Left kidney (tissue), 8 donors: ENCODE data around the gene MRPL34. TPM values are rescaled to one million over a fixed set of nuclear protein-coding genes. Genes with fewer than 3 reads are reported as not detected.
A peak's percentile ranks its signal among the peaks of the same experiment; 100 is the strongest.
"Not testable (repeated sequence)": the region's sequence is repeated elsewhere in the genome, so short reads cannot be mapped to it uniquely, and the experiment has no call there.

Source experiments
- DNase-seq: peaks from one replicate; pipeline ENCODE4 v3.0.0-alpha.2; 2013
- long read RNA-seq, 8 donors: transcript quantifications; one replicate each; lab custom pipeline, GENCODE V29; 2026
- polyA plus RNA-seq: library from polyadenylated mRNA; unstranded; fragments of 120-200 nt; gene quantifications from one replicate; pipeline ENCODE4 v1.2.1, GENCODE V29; 2013; ENCODE audit not compliant: insufficient read length

The MRPL34 gene
- polyA plus RNA-seq, result 43.5 TPM
- long read RNA-seq, donor 1, transcript MRPL34-201 (2 exons, 968 nt), result major isoform, 78 of 80 reads
- long read RNA-seq, donor 1, partial matches to known transcripts, result 0 of 80 reads
- long read RNA-seq, donor 1, other reads (novel, unspliced or antisense), result 0 of 80 reads
- long read RNA-seq, donor 2, transcript MRPL34-201 (2 exons, 968 nt), result major isoform, 46 of 49 reads
- long read RNA-seq, donor 2, partial matches to known transcripts, result 0 of 49 reads
- long read RNA-seq, donor 2, other reads (novel, unspliced or antisense), result 0 of 49 reads
- long read RNA-seq, donor 3, transcript MRPL34-201 (2 exons, 968 nt), result major isoform, 46 of 48 reads
- long read RNA-seq, donor 3, partial matches to known transcripts, result 0 of 48 reads
- long read RNA-seq, donor 3, other reads (novel, unspliced or antisense), result 0 of 48 reads
- long read RNA-seq, donor 4, transcript MRPL34-201 (2 exons, 968 nt), result major isoform, 9 of 37 reads
- long read RNA-seq, donor 4, partial matches to known transcripts, result 27 of 37 reads
- long read RNA-seq, donor 4, other reads (novel, unspliced or antisense), result 0 of 37 reads
- long read RNA-seq, donor 5, transcript MRPL34-201 (2 exons, 968 nt), result major isoform, 104 of 104 reads
- long read RNA-seq, donor 5, partial matches to known transcripts, result 0 of 104 reads
- long read RNA-seq, donor 5, other reads (novel, unspliced or antisense), result 0 of 104 reads
- long read RNA-seq, donor 6, transcript MRPL34-201 (2 exons, 968 nt), result major isoform, 66 of 66 reads
- long read RNA-seq, donor 6, partial matches to known transcripts, result 0 of 66 reads
- long read RNA-seq, donor 6, other reads (novel, unspliced or antisense), result 0 of 66 reads
- long read RNA-seq, donor 7, transcript MRPL34-201 (2 exons, 968 nt), result major isoform, 104 of 106 reads
- long read RNA-seq, donor 7, partial matches to known transcripts, result 0 of 106 reads
- long read RNA-seq, donor 7, other reads (novel, unspliced or antisense), result 0 of 106 reads
- long read RNA-seq, donor 8, transcript MRPL34-201 (2 exons, 968 nt), result major isoform, 38 of 38 reads
- long read RNA-seq, donor 8, partial matches to known transcripts, result 0 of 38 reads
- long read RNA-seq, donor 8, other reads (novel, unspliced or antisense), result 0 of 38 reads

GRCh38 chr19:17305517-17306284 lies at the start of gene MRPL34:
Gene MRPL34, plus strand, starts transcription at chr19:17305872. Its CDS starts 21 bp downstream, at chr19:17305893.
- DNase-seq, result peak; percentile 98

- DNase-seq, result no peak
Observed at GRCh38 chr19:17256130-17256529, 49.5 kb upstream of the MRPL34 start.

GRCh38 chr19:17259118-17259780 lies 46.4 kb upstream of the MRPL34 start:
- DNase-seq, result no peak

- DNase-seq, result no peak
Observed at GRCh38 chr19:17259934-17260333, 45.7 kb upstream of the MRPL34 start.

- no peak for DNase-seq
Observed at GRCh38 chr19:17260842-17261325, 44.8 kb upstream of the MRPL34 start.

- no peak for DNase-seq
Observed at GRCh38 chr19:17262557-17262956, 43.1 kb upstream of the MRPL34 start.

- no peak for DNase-seq
Observed at GRCh38 chr19:17263712-17264640, 41.7 kb upstream of the MRPL34 start.

GRCh38 chr19:17264641-17264979 lies 41.1 kb upstream of the MRPL34 start, which contains the start of gene USHBP1:
Gene USHBP1, minus strand, starts transcription at chr19:17264745. Its CDS starts 446 bp downstream, at chr19:17264299.
- DNase-seq, result no peak

- no peak for DNase-seq
Observed at GRCh38 chr19:17266026-17266425, 39.6 kb upstream of the MRPL34 start.

GRCh38 chr19:17266589-17266974 lies 39.1 kb upstream of the MRPL34 start:
- no peak for DNase-seq

GRCh38 chr19:17266975-17267788 lies 38.5 kb upstream of the MRPL34 start, which contains the start of gene BABAM1:
Gene BABAM1, plus strand, starts transcription at chr19:17267443. Its CDS starts 1,364 bp downstream, at chr19:17268807.
- DNase-seq, result peak; percentile 99

- DNase-seq, result no peak
Observed at GRCh38 chr19:17268754-17269153, 36.9 kb upstream of the MRPL34 start.

GRCh38 chr19:17274892-17275291 lies 30.8 kb upstream of the MRPL34 start:
- DNase-seq, result not testable (repeated sequence)

GRCh38 chr19:17275441-17276175 lies 30.1 kb upstream of the MRPL34 start:
- DNase-seq, result no peak

GRCh38 chr19:17279436-17279835 lies 26.2 kb upstream of the MRPL34 start:
- no peak for DNase-seq

GRCh38 chr19:17281391-17282304 lies 24.0 kb upstream of the MRPL34 start, which contains the start of gene ANKLE1:
Gene ANKLE1, plus strand, starts transcription at chr19:17281901. Its CDS starts 20 bp downstream, at chr19:17281921.
- no peak for DNase-seq
